Stimulated activated CD4-positive, alpha-beta T cell treated with anti-CD3 and anti-CD28 coated beads, TNF-alpha, amount 100 ng/mL, for 1 hour (primary cell): ENCODE measurements around the gene IL11RA.

Experiments
- DNase-seq, 3 donors: peaks; one replicate each; pipeline ENCODE4 v3.0.0-alpha.2; 2020; ENCODE audit warnings: low read depth in 3 of 3, low spot score in 1 of 3

IL11RA gene

DNA sequence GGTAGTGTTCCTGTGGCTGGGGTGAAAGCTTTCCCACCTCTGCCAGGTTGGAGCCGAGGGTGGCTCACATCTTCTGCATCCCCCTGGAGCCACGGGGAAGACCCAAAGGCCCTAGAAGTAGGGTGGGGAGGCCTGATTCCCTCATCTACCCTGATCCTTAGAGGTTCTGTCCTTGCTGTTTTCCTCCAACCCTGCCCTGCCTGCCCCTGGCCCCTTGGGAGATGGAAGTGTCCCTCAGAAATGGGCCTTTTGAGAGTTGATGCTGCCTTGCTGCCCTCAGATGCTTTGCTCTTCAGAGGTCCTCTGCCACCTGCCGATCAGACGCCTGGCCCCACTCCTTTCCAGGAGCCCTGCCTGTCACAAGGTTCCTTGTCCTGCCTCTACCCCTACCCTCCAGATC, 32.8 kb downstream of the IL11RA start:
- no peak for DNase-seq

DNA sequence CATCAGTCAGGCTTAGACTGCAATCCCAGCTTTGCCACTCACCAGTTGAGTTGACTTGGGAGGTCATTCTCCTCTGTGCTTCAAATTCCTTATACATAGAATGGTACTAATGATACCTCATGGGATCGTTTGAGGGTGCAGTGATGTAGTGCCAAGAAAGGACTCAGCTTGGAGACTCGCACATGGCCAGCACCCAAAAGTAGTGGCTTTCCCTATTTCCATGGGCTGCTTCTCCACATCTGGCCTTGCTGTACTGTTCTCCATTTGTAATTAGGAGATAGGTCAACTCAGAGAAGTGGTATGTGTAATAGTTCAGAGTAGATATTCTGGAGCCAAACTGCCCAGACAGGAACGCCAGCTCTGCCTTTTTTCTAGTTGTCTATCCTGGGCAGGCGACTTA, 33.6 kb downstream of the IL11RA start:
- DNase-seq: no peak

DNA sequence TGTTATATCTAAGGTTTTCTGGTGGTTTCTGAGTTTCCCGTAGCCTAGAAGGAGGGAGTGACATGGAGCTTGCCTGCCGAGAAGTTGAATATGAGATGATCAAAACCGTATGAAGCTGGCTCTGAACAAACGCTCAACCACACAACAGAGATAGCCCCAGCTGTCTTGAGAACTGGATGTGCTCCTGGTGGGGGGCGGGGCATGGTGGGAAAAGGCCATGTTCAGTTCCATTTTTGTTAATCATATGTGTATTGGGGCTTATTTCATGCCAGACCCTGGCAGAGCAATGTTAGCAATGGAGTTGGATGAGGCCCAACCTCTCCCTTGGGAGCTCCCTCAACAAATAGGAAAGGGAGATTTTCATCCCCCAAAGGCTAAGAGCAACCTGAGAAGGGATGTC, 34.2 kb downstream of the IL11RA start:
- no peak for DNase-seq

DNA sequence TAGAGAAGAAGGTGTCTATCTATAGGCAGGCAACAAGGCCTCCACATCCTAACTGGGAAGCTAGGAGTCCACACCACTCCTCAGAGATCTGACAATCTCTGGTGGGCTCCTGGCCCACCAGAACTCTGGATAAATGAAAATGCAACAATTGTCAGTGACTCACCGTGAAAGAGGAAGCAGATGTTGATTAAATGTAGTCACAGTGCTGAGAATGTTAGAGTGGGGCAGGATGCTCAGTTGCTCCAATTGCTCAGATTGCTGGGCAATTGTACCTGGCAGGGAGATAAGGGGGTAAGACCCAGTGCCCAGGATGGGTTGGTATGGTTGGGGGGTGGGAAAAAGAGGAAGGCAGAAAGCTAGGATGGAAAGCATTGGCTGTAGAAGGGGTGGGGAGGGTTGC, 34.7 kb downstream of the IL11RA start:
- no peak for DNase-seq

GRCh38 chr9:34687276-34688030, 35.5 kb downstream of the IL11RA start:
- DNase-seq: no peak

GRCh38 chr9:34688329-34689115, 36.5 kb downstream of the IL11RA start:
- DNase-seq: no peak

DNA sequence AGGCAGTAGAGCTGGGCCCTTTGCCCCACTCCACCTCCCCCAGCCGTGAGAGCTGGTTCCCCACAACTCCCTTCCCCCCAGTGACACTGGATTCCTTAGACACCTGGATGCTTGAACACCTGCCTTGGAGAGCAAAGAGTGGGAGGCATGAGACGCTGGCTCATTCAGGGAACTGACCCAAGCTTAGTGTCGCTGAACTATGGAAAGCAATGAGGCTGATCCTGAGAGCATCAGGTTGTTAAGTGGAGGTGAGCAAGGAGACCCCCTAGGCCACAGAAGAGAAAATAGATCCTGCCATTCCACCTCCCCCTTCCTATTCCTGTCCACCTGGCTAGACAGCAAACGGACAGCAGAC, 37.1 kb downstream of the IL11RA start:
- no peak for DNase-seq

DNA sequence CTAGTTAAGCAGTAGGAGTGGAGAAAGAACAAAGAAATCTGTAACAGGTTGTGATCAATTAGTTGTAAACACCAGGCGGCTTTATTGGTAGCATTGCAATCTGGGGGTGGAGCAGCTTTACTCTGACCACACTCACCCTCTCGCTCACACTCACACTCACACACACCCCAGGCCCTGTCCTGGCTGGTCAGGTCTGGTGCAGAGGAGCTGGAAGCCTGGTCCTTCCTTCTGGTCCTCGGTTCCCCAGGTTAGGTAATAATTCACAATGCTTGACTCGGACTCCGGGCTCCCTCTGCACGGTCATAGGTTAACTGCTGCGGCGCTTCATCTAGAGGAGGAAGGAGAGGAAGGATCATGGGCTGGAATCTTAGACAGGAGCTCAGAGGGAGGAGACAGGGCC, 37.5 kb downstream of the IL11RA start:
- no peak for DNase-seq

DNA sequence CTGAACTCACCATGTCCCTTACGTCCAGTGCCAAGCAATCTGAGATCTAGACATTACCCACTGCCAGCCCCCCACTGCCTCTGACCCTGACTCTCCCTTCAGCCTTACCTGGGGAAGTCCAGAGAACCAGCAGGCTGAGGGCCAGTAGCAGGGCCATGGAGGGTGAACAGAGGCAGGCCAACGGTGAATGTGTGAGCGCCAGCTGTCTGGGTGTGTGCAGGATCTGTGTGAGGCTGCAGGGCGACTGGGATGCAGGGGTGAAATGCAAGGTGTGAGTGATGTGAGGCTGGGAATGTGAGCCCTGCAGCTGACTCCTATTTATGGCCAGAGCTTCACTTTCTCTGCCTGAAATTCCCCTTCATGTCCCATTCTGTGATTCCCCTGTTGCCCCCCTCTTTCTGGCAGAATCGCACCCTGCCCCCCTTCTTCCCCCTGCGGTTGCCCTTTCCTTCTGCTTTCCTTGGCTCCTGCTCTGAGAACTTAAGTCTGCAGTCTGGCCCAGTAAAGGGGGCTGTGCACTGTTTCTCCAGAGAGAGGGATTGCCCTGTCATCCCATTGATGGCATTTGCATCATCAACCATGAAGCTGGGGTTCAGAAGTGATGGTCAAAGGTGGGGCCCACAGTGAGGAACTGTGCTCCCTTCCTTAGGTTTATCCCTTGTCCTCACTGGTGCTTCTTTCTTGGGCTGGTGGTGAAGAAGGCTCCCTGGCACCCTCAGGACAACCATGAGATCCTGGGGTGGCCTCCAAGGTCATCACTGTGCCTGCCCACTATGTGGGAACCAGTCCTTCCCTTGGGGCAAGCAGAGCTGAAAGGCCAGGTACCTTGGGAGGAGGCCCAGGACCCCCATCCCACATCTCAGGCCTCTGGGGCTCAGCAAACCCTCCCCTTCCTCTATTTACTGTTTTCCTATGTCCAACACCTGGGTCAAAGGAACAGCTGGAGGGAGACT, 39.3 kb downstream of the IL11RA start, which contains the start of gene CCL19:
CCL19 (minus strand) TSS at position 294 of the 953 bp plus-strand sequence; CDS start at position 157, 137 bp downstream.
- DNase-seq: no peak

DNA sequence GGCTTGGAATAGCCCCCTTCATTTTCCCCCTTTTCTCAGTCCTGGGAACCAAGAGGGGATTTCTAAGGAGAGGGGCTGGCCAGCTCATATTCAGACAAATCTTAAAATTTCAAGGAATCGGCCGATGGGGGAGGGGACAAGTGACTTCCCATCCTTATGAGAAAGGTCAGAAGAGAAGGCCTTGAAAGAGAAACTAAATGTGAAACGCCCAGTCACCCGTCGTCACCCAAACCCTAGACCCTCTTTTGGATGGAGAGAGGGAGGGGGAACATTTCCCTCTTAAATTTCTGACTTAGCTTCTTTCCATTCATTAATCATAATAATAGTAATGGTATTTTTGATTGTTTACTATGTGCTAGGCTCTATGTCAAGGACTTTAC, 39.9 kb downstream of the IL11RA start:
- no peak for DNase-seq

GRCh38 chr9:34693560-34693959, 41.6 kb downstream of the IL11RA start:
- DNase-seq: no peak

DNA sequence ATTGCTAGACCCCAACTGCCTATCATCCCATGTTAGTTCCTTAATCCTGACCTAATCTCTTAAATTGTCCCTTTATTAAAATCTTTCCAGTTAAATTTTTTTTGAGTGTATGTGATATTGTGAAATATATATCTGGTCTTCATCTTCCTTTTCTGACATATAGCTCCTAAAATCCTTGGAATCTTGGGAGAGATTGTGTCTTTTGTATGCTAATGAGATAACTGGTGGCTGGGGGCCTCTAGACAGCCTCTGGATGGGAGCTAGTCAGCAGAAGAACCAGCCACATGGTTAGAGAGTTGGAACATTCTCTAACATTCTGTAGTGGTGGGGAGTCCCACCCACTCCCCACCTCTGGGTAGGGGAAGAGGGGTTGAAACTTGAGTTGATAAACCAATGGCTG, 42.8 kb downstream of the IL11RA start:
- no peak for DNase-seq

DNA sequence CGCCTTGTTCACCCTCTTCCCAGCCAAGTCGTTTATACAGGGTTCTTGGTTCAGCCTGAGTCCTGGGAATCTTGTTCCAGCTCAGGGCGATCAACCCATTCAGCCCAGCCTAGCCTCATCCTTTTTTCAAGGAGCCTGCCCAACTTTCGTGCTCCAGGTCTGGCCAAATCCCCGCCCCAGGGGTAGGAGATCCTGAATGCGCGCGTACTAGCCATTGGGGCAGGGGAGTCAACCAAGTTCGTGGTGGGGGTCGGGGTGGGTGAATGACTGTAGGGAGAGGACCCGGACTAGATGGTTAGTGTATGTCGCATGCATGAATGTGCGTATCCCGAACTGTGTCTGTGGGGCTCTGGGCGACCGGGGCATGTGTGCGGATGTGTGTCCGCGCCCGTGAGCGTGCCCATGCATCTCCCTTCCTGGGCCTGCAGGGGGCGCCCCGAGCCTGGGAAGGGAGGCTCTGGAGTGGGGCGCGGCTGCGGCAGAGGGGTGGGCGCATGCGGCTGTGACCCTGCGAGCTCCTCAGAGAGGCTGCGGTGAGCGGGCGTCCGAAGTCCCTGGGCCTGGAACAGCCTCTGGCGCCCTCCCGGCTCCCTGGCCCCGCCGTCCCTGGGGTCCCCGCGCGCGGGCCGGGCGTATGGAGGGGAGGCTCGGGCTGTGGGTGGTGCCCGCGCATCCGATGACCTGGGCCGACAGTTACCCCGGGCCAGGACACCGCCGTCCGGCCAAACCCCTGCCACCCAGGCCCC, 49.2 kb downstream of the IL11RA start:
- DNase-seq: peak; percentile 20 to 77 (median 53)

DNA sequence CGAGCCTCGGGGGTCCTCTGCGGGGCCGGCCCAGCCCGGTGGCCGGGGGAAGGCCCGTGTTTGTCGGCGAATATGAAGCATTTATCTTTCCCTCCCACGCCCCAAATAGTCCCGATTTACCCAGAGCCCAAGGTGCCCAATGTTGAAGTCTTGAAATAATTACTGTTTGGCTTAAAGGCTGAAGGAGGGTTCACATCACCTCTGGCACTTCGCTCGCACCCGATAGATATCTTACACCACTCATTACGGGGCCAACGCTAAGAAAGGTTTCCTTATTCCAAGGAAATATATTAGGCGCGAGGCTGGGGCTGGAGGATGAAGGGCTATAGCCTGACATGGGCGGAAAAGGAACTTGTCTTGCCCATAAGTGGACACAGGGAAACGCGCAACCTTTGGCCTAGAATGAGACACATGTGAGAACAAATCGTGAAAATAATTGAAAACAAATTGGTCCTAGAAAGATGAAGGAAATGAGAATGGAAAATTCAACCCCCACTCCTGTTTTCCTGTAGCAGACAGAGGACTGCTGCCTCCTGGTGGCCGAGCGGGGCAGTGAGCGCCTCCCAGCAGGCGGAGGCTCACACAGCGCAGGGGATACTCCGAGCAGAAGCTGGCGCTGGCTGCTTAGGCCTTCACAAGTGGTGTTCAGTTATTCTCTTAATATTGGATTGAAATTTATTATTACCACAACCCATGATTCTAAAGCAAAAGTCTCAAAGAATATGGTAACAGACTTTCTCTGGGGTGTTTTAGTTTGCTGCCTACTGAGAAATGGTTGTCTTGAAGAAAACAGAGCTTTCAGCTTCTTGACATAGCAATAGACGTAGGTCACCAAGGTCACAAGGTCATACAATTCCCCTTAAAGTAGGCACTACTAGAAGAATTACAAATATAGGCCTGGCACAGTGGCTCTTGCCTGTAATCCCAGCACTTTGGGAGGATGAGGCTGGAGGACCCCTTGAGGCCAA, 50.1 kb downstream of the IL11RA start:
- peak; percentile 59 to 78 (median 64) for DNase-seq

DNA sequence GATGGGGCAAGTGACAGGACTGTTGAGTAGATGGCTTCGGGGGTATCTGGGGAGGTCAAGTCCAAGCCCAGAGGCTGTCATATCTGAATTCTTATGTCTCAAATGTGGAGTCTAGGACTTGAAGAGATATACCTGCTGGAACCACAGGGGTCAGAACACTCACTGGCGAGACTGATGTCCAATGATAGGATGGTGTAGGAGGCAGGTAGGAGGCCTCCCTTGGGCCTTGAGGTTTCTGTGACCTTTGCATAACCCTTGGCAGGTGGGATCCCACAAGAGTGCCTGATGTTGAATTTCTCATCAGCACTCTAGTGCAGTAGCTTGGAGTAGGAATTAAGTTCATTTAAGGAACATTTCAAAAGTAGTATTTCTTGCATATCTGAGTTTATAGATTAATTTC, 55.1 kb downstream of the IL11RA start:
- no peak for DNase-seq

DNA sequence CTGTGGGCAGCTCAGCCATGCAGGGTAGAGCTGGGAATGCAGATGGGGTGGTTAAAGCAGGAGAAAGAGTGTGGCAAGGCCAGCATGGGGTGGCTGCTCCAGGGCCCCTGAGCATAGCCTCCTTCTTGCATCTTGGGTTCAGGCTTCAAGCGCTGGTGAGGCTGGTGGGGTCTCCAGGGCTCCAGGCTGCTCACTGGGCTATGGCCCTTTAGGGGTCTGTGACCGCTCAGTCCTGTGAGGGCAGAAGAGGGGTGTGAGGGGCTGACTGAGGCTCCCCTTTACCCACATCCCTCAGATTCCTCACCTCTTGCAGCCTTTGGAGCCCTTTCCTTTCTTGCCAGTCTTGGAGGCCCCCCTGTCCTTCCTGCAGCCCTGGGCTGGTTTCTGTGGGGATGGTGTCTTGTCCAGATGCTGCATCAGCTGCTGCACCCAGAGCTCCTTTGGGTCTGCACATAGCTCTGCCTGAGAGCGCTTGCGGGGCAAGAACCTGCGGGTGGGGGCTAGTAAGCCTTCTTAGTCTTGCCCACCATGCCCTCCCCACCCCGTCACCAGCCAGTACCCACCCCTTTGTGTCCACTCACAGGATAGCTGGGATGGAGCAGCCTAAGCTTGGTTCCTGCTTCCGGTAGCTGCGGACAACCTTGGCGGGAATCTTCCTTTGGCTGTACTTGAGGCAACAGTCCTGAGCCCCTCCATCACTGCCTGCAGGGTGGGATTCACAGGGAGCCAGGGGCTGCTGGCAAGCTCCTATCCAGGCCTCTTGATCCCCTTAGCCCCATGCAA, 57.4 kb downstream of the IL11RA start:
- no peak for DNase-seq

DNA sequence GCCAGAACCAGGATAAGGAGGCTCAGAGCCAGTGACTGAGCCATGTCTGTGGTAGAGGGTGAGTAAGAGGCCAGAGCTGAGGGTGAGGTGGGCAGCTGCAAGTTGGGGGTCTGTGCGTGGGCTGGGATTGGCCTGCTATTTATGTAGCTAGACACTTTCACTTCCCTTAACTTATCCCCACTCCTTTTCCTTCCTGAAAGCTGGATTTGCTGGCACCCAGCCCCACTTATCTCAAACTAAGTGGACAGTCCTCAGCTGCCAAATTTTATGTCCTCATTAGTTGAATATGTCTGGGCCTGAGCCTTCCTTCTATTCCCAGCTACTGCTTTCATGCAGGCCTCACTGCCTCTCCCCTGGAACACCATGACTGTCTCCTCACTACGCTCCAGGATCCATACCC, 58.0 kb downstream of the IL11RA start, which contains the start of gene CCL21:
CCL21 (minus strand) TSS at position 114 of the 400 bp plus-strand sequence; CDS start at position 44, 70 bp downstream.
- no peak for DNase-seq
